Measurements from ENCODE around the gene OR13A1. TPM values are rescaled to one million over a fixed set of nuclear protein-coding genes. Genes with fewer than 3 reads are reported as not detected.
"Not testable (repeated sequence)": the region's sequence is repeated elsewhere in the genome, so short reads cannot be mapped to it uniquely, and the experiment has no call there.

The OR13A1 gene
- not detected for total RNA-seq (ENCODE audit: unreplicated experiment)
- long read RNA-seq, partial matches to known transcripts: 0 of 1 reads
- long read RNA-seq, other reads (novel, unspliced or antisense): 1 of 1 reads

GRCh38 chr10:45315508-45315907, at the start of gene OR13A1:
Gene OR13A1 (minus strand): TSS chr10:45315608. CDS start chr10:45304422, 11,186 bp downstream.
- no peaks in the 10 kb centered on the region for H3K27me3 Mint-ChIP-seq (ENCODE audit: unreplicated experiment)
- H3K4me1 Mint-ChIP-seq (ENCODE audit: unreplicated experiment): no peaks in the 10 kb centered on the region
- H3K36me3 Mint-ChIP-seq (ENCODE audit: low read depth, unreplicated experiment): no peaks in the 10 kb centered on the region
- H3K9me3 Mint-ChIP-seq (ENCODE audit: unreplicated experiment): no peaks in the 10 kb centered on the region
- no peak for DNase-seq (ENCODE audit: low spot score)
- no peak within 1 kb of the TSS for H3K27ac Mint-ChIP-seq (ENCODE audit: unreplicated experiment)
- H3K4me3 Mint-ChIP-seq (ENCODE audit: unreplicated experiment): no peak within 1 kb of the TSS
- TF ChIP-seq CTCF (IDR thresholded peaks at IDR 0.05; ENCODE audit: unreplicated experiment): no peak

GRCh38 chr10:45361983-45362799, 46.8 kb upstream of the OR13A1 start:
- not testable (repeated sequence) for H3K4me1 Mint-ChIP-seq (ENCODE audit: unreplicated experiment); DNase-seq (ENCODE audit: low spot score); H3K36me3 Mint-ChIP-seq (ENCODE audit: low read depth, unreplicated experiment); H3K27me3 Mint-ChIP-seq (ENCODE audit: unreplicated experiment); H3K9me3 Mint-ChIP-seq (ENCODE audit: unreplicated experiment); H3K27ac Mint-ChIP-seq (ENCODE audit: unreplicated experiment); H3K4me3 Mint-ChIP-seq (ENCODE audit: unreplicated experiment)

- H3K4me1 Mint-ChIP-seq (ENCODE audit: unreplicated experiment); H3K9me3 Mint-ChIP-seq (ENCODE audit: unreplicated experiment); H3K36me3 Mint-ChIP-seq (ENCODE audit: low read depth, unreplicated experiment); DNase-seq (ENCODE audit: low spot score); H3K27me3 Mint-ChIP-seq (ENCODE audit: unreplicated experiment); H3K27ac Mint-ChIP-seq (ENCODE audit: unreplicated experiment); H3K4me3 Mint-ChIP-seq (ENCODE audit: unreplicated experiment): not testable (repeated sequence)
These were observed 43.6 kb upstream of the OR13A1 start for GRCh38 chr10:45358961-45359360.

GRCh38 chr10:45355494-45355893, 40.1 kb upstream of the OR13A1 start:
- no peak for TF ChIP-seq CTCF (IDR thresholded peaks at IDR 0.05; ENCODE audit: unreplicated experiment)
- H3K27me3 Mint-ChIP-seq (ENCODE audit: unreplicated experiment): peaks cover 5% of the 10 kb centered on the region
- H3K9me3 Mint-ChIP-seq (ENCODE audit: unreplicated experiment): no peaks in the 10 kb centered on the region
- H3K36me3 Mint-ChIP-seq (ENCODE audit: low read depth, unreplicated experiment): no peaks in the 10 kb centered on the region
- H3K27ac Mint-ChIP-seq (ENCODE audit: unreplicated experiment): no peak overlapping the region
- DNase-seq (ENCODE audit: low spot score): no peak
- no peaks in the 10 kb centered on the region for H3K4me1 Mint-ChIP-seq (ENCODE audit: unreplicated experiment)
- no peak overlapping the region for H3K4me3 Mint-ChIP-seq (ENCODE audit: unreplicated experiment)

GRCh38 chr10:45354261-45354660, 38.9 kb upstream of the OR13A1 start:
- no peak overlapping the region for H3K4me3 Mint-ChIP-seq (ENCODE audit: unreplicated experiment)

More at GRCh38 chr10:45354261-45354660, 38.9 kb upstream of the OR13A1 start:
- Mint-ChIP-seq H3K4me1 (ENCODE audit: unreplicated experiment) (no peaks in the 10 kb centered on the region), H3K27ac (ENCODE audit: unreplicated experiment) (no peak overlapping the region), H3K36me3 (ENCODE audit: low read depth, unreplicated experiment) (no peaks in the 10 kb centered on the region), H3K27me3 (ENCODE audit: unreplicated experiment) (peaks cover 3% of the 10 kb centered on the region), H3K9me3 (ENCODE audit: unreplicated experiment) (no peaks in the 10 kb centered on the region)
- DNase-seq (ENCODE audit: low spot score): no peak
- no peak for TF ChIP-seq CTCF (IDR thresholded peaks at IDR 0.05; ENCODE audit: unreplicated experiment)

Data from endothelial cell (in vitro differentiated cells).